ENCODE measurements around the gene PDCD2L.
"Not testable (repeated sequence)": the region's sequence is repeated elsewhere in the genome, so short reads cannot be mapped to it uniquely, and the experiment has no call there.

PDCD2L gene

DNA sequence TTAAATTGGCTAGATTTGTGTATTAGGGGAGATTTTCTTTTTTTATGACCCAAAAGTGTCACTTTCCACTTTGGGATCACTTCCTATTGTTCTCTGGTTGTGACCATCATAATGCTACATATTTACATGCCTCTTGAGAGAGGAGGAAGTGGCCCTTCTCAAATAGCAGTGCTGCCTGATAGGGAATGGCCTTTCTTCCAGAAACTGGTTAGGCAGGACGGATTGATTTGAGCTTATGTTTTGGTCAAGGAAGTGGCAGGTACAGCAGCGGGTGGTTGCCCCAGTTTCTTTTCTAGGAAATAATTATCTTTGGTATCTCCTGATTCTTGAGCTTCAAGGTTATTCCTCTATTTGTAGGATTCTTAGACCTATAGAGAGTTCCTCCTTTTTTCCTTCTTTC lies 55.4 kb downstream of the PDCD2L start:
- Histone ChIP-seq H3K27ac (no peak overlapping the region), H3K4me1 (no peaks in the 10 kb centered on the region), H3K9me3 (no peaks in the 10 kb centered on the region), H4K20me1 (peaks cover 91% of the 10 kb centered on the region), H3K36me3 (peaks cover 99% of the 10 kb centered on the region), H3K9ac (no peak overlapping the region), H3K4me2 (no peak overlapping the region), H3K27me3 (no peaks in the 10 kb centered on the region), H3K4me3 (no peak overlapping the region)
- TF ChIP-seq Cebpa-rat (IDR thresholded peaks at IDR 0.05), result no peak

DNA sequence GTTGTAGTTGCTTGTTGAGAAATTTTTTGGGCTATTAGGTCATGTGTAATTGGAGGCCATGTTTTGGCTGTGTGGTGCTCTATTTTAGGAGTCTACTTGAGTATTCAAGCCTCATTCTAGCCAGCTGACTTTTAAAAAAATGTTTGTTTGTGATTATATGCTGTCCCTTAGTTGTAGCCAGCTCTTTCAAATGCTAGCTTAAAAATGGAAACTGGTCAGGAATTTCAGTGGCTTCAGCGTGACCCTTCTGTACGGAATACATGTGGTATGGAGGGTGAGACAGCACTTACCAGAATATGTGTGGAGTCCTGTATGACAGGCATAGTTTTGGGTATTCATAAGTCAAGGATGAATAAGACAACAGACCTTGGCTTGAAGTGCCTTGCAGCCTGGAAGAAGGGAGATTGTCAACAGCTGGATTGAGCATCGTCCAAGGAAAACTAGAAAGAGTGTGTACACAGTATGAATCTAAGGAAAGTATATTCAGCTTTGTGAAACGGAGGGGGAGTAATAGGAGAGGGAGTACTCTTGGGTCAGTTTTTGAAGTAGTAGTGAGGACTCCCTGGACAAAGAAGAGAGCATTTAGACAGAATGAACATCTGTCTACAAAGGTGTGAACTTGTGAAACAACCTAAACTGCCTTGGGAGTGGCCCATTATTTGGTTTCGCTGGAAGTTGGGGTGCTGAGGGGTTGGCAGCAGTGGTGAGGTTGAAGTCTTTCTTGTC lies 57.3 kb downstream of the PDCD2L start:
- peaks cover 92% of the 10 kb centered on the region for H4K20me1 ChIP-seq
- H3K27ac ChIP-seq, result no peak overlapping the region
- H3K4me1 ChIP-seq, result no peaks in the 10 kb centered on the region
- no peaks in the 10 kb centered on the region for H3K27me3 ChIP-seq
- no peak overlapping the region for H3K4me3 ChIP-seq
- H3K9ac ChIP-seq, result no peak overlapping the region
- no peak for TF ChIP-seq Cebpa-rat (IDR thresholded peaks at IDR 0.05)
- no peak overlapping the region for H3K4me2 ChIP-seq
- H3K9me3 ChIP-seq, result no peaks in the 10 kb centered on the region
- H3K36me3 ChIP-seq, result peaks cover 99% of the 10 kb centered on the region

DNA sequence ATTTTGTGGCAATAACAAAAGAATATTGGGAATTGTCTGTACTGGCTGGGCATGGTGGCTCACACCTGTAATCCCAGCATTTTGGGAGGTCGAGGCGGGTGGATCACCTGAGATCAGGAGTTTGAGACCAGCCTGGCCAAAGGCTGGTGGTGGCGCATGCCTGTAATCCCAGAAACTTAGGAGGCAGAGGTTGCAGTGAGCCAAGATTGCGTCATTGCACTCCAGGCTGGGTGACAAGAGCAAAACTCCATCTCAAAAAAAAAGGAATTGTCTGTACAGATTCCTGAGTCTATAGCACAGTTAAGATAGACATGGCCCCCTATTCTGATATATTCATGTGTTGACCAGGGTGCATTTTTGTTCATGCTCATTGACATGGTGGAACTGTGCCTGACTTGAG lies 60.6 kb downstream of the PDCD2L start:
- 0 out of 2 replicates have a peak, but pooled peaks have one; percentile 27 for TF ChIP-seq Cebpa-rat (IDR thresholded peaks at IDR 0.05)
- not testable (repeated sequence) for H3K27ac ChIP-seq, H3K9ac ChIP-seq, H3K4me1 ChIP-seq, H3K4me2 ChIP-seq, H3K4me3 ChIP-seq, H3K27me3 ChIP-seq, H3K9me3 ChIP-seq
- peaks cover 99% of the 10 kb centered on the region for H3K36me3 ChIP-seq
- H4K20me1 ChIP-seq, result peaks cover 83% of the 10 kb centered on the region

DNA sequence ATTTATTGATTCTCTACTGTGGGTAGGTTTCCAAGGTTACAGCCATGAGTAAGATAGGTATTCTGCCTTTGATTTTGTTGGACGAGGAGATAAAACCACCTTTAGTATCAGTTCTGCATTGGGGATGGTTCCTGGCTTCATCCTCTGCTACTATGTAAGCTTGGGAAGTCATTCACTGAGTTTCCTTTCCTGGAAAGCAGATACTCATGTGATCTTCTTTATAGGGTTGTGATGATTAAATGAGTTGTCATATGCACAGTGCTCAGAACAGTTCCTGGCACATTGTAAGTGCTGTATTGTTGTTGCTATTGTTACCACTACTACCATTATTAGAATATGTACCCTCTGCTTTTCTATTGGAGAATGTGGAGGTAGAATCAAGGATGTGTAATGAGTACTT lies 64.2 kb downstream of the PDCD2L start:
- Histone ChIP-seq H3K9ac (no peak overlapping the region), H3K4me2 (no peak overlapping the region), H3K4me3 (no peak overlapping the region), H3K36me3 (peaks cover 97% of the 10 kb centered on the region), H3K4me1 (no peaks in the 10 kb centered on the region), H3K27me3 (no peaks in the 10 kb centered on the region), H3K9me3 (no peaks in the 10 kb centered on the region), H3K27ac (no peak overlapping the region), H4K20me1 (peaks cover 63% of the 10 kb centered on the region)
- TF ChIP-seq Cebpa-rat (IDR thresholded peaks at IDR 0.05), result no peak

DNA sequence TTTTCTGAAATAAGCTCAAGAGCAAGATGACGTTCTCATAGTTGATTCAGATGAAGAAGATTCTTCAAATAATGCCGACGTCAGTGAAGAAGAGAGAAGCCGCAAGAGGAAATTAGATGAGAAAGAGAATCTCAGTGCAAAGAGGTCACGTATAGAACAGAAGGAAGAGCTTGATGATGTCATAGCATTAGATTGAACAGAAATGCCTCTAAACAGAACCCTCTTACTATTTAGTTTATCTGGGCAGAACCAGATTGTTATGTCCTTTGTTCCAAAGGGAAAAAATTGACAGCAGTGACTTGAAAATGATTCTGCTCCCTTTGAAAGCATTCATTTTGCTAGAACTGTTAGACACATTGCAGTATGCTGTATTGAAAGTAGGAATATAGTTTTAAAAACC lies 64.8 kb downstream of the PDCD2L start:
- not testable (repeated sequence) for H3K27me3 ChIP-seq, H3K9ac ChIP-seq, H3K4me1 ChIP-seq, H3K4me2 ChIP-seq, H3K9me3 ChIP-seq, H3K4me3 ChIP-seq, H3K27ac ChIP-seq
- Histone ChIP-seq H3K36me3 (peaks cover 96% of the 10 kb centered on the region), H4K20me1 (peaks cover 58% of the 10 kb centered on the region)

DNA sequence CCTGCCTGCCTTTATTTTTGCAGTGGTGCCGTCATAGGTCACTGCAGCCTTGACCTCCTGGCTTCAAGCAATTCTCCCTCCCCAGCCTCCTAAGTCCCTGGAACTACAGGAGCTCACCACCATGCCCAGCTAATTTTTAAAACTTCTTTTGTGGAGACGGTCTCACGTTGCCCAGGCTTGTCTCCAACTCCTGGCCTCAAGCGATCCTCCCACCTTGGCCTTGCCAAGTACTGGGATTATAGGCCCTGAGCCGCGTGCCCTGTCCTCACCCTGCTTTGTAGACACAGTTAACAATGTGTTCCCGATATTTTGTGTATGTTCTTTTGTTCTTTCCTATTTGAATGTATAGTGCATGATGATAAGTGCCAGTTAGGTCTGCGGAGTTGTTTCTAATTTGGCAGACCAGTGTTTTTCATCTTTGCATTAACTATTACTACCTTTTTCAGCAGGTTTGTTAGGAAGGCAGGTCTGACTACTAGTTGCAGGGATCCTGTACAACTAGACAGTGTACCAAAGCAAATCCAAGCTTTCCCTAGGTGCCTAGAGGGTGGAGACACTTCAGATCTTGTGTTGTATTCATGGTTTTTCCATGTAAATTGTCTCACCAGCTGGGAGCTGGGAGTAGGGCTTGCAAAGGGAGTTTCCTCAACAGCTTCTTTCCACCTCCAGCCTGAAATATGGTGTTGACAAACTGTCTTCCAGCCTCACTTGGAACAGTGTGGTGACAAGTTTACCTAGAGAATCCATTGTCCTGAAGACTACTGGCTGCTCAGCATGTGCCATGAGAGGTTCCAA lies 67.9 kb downstream of the PDCD2L start:
- no peak overlapping the region for H3K4me2 ChIP-seq
- no peaks in the 10 kb centered on the region for H3K27me3 ChIP-seq
- no peaks in the 10 kb centered on the region for H3K9me3 ChIP-seq
- H3K4me3 ChIP-seq, result no peak overlapping the region
- TF ChIP-seq Cebpa-rat (IDR thresholded peaks at IDR 0.05), result no peak
- peaks cover 32% of the 10 kb centered on the region for H4K20me1 ChIP-seq
- H3K9ac ChIP-seq, result no peak overlapping the region
- H3K27ac ChIP-seq, result no peak overlapping the region
- peaks cover 78% of the 10 kb centered on the region for H3K36me3 ChIP-seq
- no peaks in the 10 kb centered on the region for H3K4me1 ChIP-seq

DNA sequence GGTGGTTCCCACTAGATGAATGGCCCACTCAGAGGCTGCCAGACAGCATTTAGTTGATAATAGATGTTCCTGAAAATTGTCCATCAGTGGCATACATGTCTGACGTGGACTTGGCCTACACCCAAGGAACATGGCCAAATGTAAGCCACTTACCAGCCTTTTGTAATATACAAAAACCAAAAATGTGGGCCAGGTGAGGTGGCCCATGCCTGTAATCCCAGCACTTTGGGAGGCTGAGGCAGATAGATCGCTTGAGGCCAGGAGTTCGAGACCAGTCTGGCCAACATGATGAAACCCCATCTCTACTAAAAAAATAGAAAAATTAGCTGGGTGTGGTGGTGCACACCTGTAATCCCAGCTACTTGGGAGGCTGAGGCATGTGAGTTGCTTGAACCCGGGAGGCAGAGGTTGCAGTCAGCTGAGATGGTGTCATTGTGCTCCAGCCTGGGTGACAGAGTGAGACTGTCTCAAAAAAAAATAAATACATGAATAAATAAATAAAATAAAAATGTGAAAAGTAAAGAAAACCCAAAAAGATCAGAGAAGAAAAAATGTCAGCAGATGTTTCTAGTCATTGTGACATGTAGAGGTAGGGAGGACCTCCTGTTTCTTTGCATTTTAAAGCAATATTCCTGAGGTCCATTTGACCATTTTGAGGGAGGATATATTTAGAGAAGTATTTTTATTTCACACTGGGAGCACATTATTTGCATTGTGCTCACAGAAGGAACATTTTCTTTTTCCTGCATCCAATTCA lies 70.2 kb downstream of the PDCD2L start:
- Histone ChIP-seq H3K4me1 (no peaks in the 10 kb centered on the region), H4K20me1 (peaks cover 16% of the 10 kb centered on the region; the same call in 1 of the 2 replicates), H3K9ac (no peak overlapping the region), H3K27me3 (no peaks in the 10 kb centered on the region), H3K36me3 (peaks cover 56% of the 10 kb centered on the region), H3K9me3 (no peaks in the 10 kb centered on the region), H3K27ac (no peak overlapping the region), H3K4me3 (no peak overlapping the region), H3K4me2 (no peak overlapping the region)
- no peak for TF ChIP-seq Cebpa-rat (IDR thresholded peaks at IDR 0.05)

DNA sequence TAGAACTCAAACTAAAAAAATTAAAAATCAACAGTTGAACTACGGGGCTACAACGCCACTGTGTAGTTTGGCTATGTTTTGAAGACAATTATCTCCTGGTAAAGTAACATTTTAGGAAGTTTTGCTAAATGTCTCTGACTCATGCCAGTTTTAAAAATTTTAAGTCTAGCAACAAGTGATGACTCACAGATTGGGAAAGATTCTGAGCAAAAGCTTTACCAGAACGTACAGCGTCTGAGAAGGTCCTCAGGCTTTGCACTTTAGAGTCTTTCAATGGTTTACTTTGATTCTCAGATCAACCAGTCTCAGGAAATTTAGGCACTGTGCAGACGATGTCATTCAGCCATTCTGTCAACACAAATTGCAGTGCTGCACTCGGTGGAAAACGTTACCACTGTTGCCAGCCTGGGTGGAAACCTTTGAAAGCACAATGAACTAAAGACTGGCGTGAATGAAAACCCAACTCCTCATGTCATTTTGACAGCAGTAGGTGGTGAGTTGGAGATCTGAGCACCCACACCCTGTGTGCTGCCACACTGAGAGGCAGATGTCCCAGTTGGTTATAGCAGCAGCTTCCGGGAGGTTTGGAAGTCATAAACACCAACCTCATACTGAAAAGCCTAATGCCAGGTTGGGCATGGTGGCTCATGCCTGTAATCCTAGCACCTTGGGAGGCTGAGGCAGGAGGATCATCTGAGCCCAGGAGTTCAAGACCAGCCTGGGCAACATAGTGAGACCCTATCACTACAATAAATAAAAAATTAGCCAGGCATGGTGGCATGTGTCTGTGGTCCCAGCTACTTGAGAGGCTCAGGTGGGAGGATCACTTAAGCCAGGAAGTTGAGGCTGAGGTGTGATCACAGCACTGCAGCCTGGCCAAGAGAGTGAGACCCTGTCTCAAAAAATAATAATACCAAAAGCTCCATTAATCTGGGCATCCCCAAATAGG lies 71.1 kb downstream of the PDCD2L start:
- no peak for TF ChIP-seq Cebpa-rat (IDR thresholded peaks at IDR 0.05)
- H3K27ac ChIP-seq, result no peak overlapping the region
- no peaks in the 10 kb centered on the region for H3K27me3 ChIP-seq
- no peaks in the 10 kb centered on the region for H3K4me1 ChIP-seq
- H3K9me3 ChIP-seq, result no peaks in the 10 kb centered on the region
- no peak overlapping the region for H3K4me3 ChIP-seq
- peaks cover 11% of the 10 kb centered on the region; the same call in 1 of the 2 replicates for H4K20me1 ChIP-seq
- peaks cover 51% of the 10 kb centered on the region for H3K36me3 ChIP-seq
- H3K4me2 ChIP-seq, result no peak overlapping the region
- no peak overlapping the region for H3K9ac ChIP-seq

All from BLaER1 (cell line).